Head of caudate nucleus (tissue), 42 donors: ENCODE results near the gene IFNL2.
"Not testable (repeated sequence)": the region's sequence is repeated elsewhere in the genome, so short reads cannot be mapped to it uniquely, and the experiment has no call there.

Source experiments
- DNase-seq, 42 donors: peaks; one replicate each; pipeline versions ENCODE4 v3.0.0 to v3.0.0-alpha.2; 2020 to 2021; ENCODE audit warnings: mixed read lengths in 7 of 42
- intact Hi-C: fragments of 100-400 bp; cut with DNase I; formaldehyde crosslinking; loops from one replicate; pipeline ENCODE4 v1.15.0; 2022

Gene IFNL2

GRCh38 chr19:39308531-39309304 lies 40.5 kb downstream of the IFNL2 start:
- DNase-seq: no peak
- intact Hi-C loops: no loop called here

- DNase-seq, intact Hi-C loops: not testable (repeated sequence)
These were observed 41.1 kb downstream of the IFNL2 start for GRCh38 chr19:39309305-39309670.

GRCh38 chr19:39310558-39311311 lies 42.5 kb downstream of the IFNL2 start:
- DNase-seq: peak in 38 of 42 donors; percentile 29 to 80 (median 54)
- intact Hi-C loops: no loop called here

GRCh38 chr19:39314016-39314728 lies 46.0 kb downstream of the IFNL2 start:
- intact Hi-C loops: no loop called here
- DNase-seq: no peak

- no peak for DNase-seq
- intact Hi-C loops: no loop called here
These were observed 47.7 kb downstream of the IFNL2 start for GRCh38 chr19:39315933-39316332.

- intact Hi-C loops: no loop called here
- no peak for DNase-seq
These were observed 48.6 kb downstream of the IFNL2 start for GRCh38 chr19:39316627-39317321.

GRCh38 chr19:39317476-39317875 lies 49.3 kb downstream of the IFNL2 start:
- intact Hi-C loops: no loop called here
- DNase-seq: no peak

- intact Hi-C loops: no loop called here
These were observed 49.9 kb downstream of the IFNL2 start for GRCh38 chr19:39318071-39318470.

GRCh38 chr19:39318690-39319089 lies 50.5 kb downstream of the IFNL2 start:
- intact Hi-C loops: no loop called here
- no peak for DNase-seq

More at GRCh38 chr19:39318071-39318470, 49.9 kb downstream of the IFNL2 start:
- DNase-seq: no peak

- intact Hi-C loops: no loop called here
- no peak for DNase-seq
These were observed 51.1 kb downstream of the IFNL2 start for GRCh38 chr19:39319098-39319891.
